Gastrocnemius medialis (tissue), 4 donors: ENCODE data around the gene CPVL.

Experiments
- POLR2A ChIP-seq, 2 donors: fragments of 450-650 bp; IDR thresholded peaks; one replicate each; pipeline ENCODE4 v1.6.1; 2017; ENCODE audit warnings: antibody characterized with exemption in 2 of 2, mild to moderate bottlenecking in 2 of 2, moderate library complexity in 2 of 2
- TF ChIP-seq, protein P1 (sequence below), 5 experiments: fragments of 450-650 bp in 3 of 5; fragments of 200-600 bp in 2 of 5; sonication (generic) in 2 of 5; IDR thresholded peaks in 4 of 5; conservative IDR thresholded peaks in 1 of 5; 1 replicate in 4 of 5; 2 replicates in 1 of 5; pipeline ENCODE4 v1.5.1; 2016 to 2019; ENCODE audit warnings: antibody characterized with exemption in 5 of 5, mild to moderate bottlenecking in 3 of 5, moderate library complexity in 3 of 5

GRCh38 chr7:29115753-29116152 is 30.6 kb downstream of the CPVL start:
- TF ChIP-seq, protein P1, sequence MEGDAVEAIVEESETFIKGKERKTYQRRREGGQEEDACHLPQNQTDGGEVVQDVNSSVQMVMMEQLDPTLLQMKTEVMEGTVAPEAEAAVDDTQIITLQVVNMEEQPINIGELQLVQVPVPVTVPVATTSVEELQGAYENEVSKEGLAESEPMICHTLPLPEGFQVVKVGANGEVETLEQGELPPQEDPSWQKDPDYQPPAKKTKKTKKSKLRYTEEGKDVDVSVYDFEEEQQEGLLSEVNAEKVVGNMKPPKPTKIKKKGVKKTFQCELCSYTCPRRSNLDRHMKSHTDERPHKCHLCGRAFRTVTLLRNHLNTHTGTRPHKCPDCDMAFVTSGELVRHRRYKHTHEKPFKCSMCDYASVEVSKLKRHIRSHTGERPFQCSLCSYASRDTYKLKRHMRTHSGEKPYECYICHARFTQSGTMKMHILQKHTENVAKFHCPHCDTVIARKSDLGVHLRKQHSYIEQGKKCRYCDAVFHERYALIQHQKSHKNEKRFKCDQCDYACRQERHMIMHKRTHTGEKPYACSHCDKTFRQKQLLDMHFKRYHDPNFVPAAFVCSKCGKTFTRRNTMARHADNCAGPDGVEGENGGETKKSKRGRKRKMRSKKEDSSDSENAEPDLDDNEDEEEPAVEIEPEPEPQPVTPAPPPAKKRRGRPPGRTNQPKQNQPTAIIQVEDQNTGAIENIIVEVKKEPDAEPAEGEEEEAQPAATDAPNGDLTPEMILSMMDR (IDR thresholded peaks at IDR 0.05 in 4 of 5, conservative IDR thresholded peaks at IDR 0.05 in 1 of 5) = no peak
- no peak for TF ChIP-seq POLR2A (IDR thresholded peaks at IDR 0.05)
